ENCODE measurements around the gene DSTN.

GRCh38 chr20:17543531-17544131 is 26.2 kb upstream of the DSTN start:
- TF ChIP-seq POLR2AphosphoS5 (IDR thresholded peaks at IDR 0.05; ENCODE audit: low read depth, low read length) (no peak), POLR2A (IDR thresholded peaks at IDR 0.05; ENCODE audit: low read depth, low read length) (no peak)
